Liver (tissue), 9 donors: ENCODE results near the gene B3GALNT2. TPM values are rescaled to one million over a fixed set of nuclear protein-coding genes. Genes with fewer than 3 reads are reported as not detected.
A peak's percentile ranks its signal among the peaks of the same experiment; 100 is the strongest.

Source experiments
- DNase-seq: peaks from one replicate; pipeline ENCODE4 v3.0.0-alpha.2; 2017; ENCODE audit warnings: low spot score
- H3K27ac ChIP-seq, 2 donors: one replicate each; pipeline ENCODE4 v1.7.0; 2013; ENCODE audit warnings: inconsistent platforms in 2 of 2, low read length in 2 of 2, control low read depth in 1 of 2, low read depth in 1 of 2, mild to moderate bottlenecking in 1 of 2
- H3K27me3 ChIP-seq, 4 donors: one replicate each; pipeline versions ENCODE4 v1.6.1 to v1.7.0; 2013; ENCODE audit warnings: low read length in 3 of 4, inconsistent platforms in 1 of 4, mild to moderate bottlenecking in 1 of 4, moderate library complexity in 1 of 4; ENCODE audit not compliant: control insufficient read depth in 4 of 4, insufficient read depth in 4 of 4
- H3K36me3 ChIP-seq, 4 donors: one replicate each; pipeline versions ENCODE4 v1.6.1 to v1.7.0; 2013; ENCODE audit warnings: low read length in 3 of 4, mild to moderate bottlenecking in 3 of 4, low read depth in 1 of 4, moderate library complexity in 1 of 4; ENCODE audit not compliant: control insufficient read depth in 4 of 4, insufficient read depth in 3 of 4
- H3K4me1 ChIP-seq, 4 donors: one replicate each; pipeline versions ENCODE4 v1.6.1 to v1.7.0; 2013; ENCODE audit warnings: low read length in 3 of 4, mild to moderate bottlenecking in 3 of 4, moderate library complexity in 1 of 4; ENCODE audit not compliant: control insufficient read depth in 4 of 4, insufficient read depth in 4 of 4
- H3K4me3 ChIP-seq, 3 donors: one replicate each; pipeline versions ENCODE4 v1.6.1 to v1.7.0; 2013; ENCODE audit warnings: low read length in 3 of 3, control low read depth in 1 of 3, low read depth in 1 of 3, mild to moderate bottlenecking in 1 of 3
- H3K9ac ChIP-seq, 2 donors: one replicate each; pipeline ENCODE4 v1.7.0; 2013; ENCODE audit warnings: low read length in 2 of 2, mild to moderate bottlenecking in 2 of 2, moderate library complexity in 2 of 2, control low read depth in 1 of 2, low read depth in 1 of 2
- H3K9me3 ChIP-seq, 4 donors: one replicate each; pipeline versions ENCODE4 v1.6.1 to v1.7.0; 2013; ENCODE audit warnings: low read length in 3 of 4; ENCODE audit not compliant: control insufficient read depth in 4 of 4
- EGR1 ChIP-seq, 2 donors: IDR thresholded peaks; 2 replicates each; pipeline ENCODE4 v1.6.1; 2016 to 2018; ENCODE audit warnings: antibody characterized with exemption in 2 of 2, low read depth in 2 of 2
- FOXA1 ChIP-seq: IDR thresholded peaks from 2 replicates; pipeline ENCODE4 v1.6.1; 2016; ENCODE audit warnings: antibody characterized with exemption
- FOXA2 ChIP-seq: IDR thresholded peaks from 2 replicates; pipeline ENCODE4 v1.6.1; 2016; ENCODE audit warnings: antibody characterized with exemption
- GABPA ChIP-seq, 2 donors: IDR thresholded peaks in 1 of 2; conservative IDR thresholded peaks in 1 of 2; 2 replicates each; pipeline ENCODE4 v1.6.1; 2016; ENCODE audit warnings: antibody characterized with exemption in 2 of 2, mild to moderate bottlenecking in 1 of 2, moderate library complexity in 1 of 2
- HNF4A ChIP-seq, 2 donors: conservative IDR thresholded peaks; 2 replicates each; pipeline ENCODE4 v1.6.1; 2016; ENCODE audit warnings: antibody characterized with exemption in 2 of 2, mild to moderate bottlenecking in 2 of 2
- HNF4G ChIP-seq: IDR thresholded peaks from 2 replicates; pipeline ENCODE4 v1.6.1; 2016; ENCODE audit warnings: antibody characterized with exemption
- NR2F2 ChIP-seq: IDR thresholded peaks from 2 replicates; pipeline ENCODE4 v1.6.1; 2016; ENCODE audit warnings: antibody characterized with exemption
- RAD21 ChIP-seq, 2 donors: IDR thresholded peaks; 2 replicates each; pipeline ENCODE4 v1.6.1; 2016; ENCODE audit warnings: antibody characterized with exemption in 2 of 2, mild to moderate bottlenecking in 2 of 2
- RXRA ChIP-seq, 2 donors: IDR thresholded peaks; 2 replicates each; pipeline ENCODE4 v1.6.1; 2017 to 2018; ENCODE audit warnings: antibody characterized with exemption in 2 of 2, mild to moderate bottlenecking in 1 of 2
- SP1 ChIP-seq: IDR thresholded peaks from 2 replicates; pipeline ENCODE4 v1.6.1; 2018; ENCODE audit warnings: antibody characterized with exemption, mild to moderate bottlenecking
- YY1 ChIP-seq: IDR thresholded peaks from 2 replicates; pipeline ENCODE4 v1.6.1; 2016; ENCODE audit warnings: antibody characterized with exemption, mild to moderate bottlenecking
- whole genome bisulfite sequencing: extraction: QIAGEN DNeasy Blood & Tissue Kit; methylation state at CpG from one replicate; pipeline ENCODE4 v1.1.7; 2013; 5-methylcytosine and 5-hydroxymethylcytosine counted together
- polyA plus RNA-seq, 2 donors: library from polyadenylated mRNA; stranded (reverse) in 1 of 2; unstranded in 1 of 2; fragments of 200-250 nt in 1 of 2; fragments of >200 nt in 1 of 2; fragmentation: Nextera tagmentation in 1 of 2; extraction: Ambion mirVana in 1 of 2; gene quantifications; one replicate each; pipeline versions ENCODE4 v1.2.1 to v1.2.3, GENCODE V29; 2013 to 2015
- total RNA-seq, 2 donors: library from RNA; depleted of rRNA; stranded (reverse); fragments of >200 nt; gene quantifications; one replicate each; pipeline ENCODE4 v1.2.3, GENCODE V29; 2014
- TF ChIP-seq, protein P1 (sequence below): IDR thresholded peaks from 2 replicates; pipeline ENCODE4 v1.6.1; 2016; ENCODE audit warnings: antibody characterized with exemption
- TF ChIP-seq, protein P2 (sequence below): IDR thresholded peaks from 2 replicates; pipeline ENCODE4 v1.6.1; 2016; ENCODE audit warnings: antibody characterized with exemption
- TF ChIP-seq, protein P3 (sequence below): IDR thresholded peaks from 2 replicates; pipeline ENCODE4 v1.6.1; 2016; ENCODE audit warnings: antibody characterized with exemption
- TF ChIP-seq, protein P4 (sequence below): fragments of 150-350 bp; IDR thresholded peaks from 2 replicates; pipeline ENCODE4 v1.5.1; 2017; ENCODE audit warnings: improper control_type of control experiment, low read depth, low read length; ENCODE audit not compliant: missing input control
- donor health status: healthy.
- donor health status: healthy.
- donor health status: healthy.
- donor health status: healthy.
- donor health status: healthy.

B3GALNT2 gene
- total and polyA plus RNA-seq, 4 donors: 2.3 to 20.7 (median 7.1) TPM

DNA sequence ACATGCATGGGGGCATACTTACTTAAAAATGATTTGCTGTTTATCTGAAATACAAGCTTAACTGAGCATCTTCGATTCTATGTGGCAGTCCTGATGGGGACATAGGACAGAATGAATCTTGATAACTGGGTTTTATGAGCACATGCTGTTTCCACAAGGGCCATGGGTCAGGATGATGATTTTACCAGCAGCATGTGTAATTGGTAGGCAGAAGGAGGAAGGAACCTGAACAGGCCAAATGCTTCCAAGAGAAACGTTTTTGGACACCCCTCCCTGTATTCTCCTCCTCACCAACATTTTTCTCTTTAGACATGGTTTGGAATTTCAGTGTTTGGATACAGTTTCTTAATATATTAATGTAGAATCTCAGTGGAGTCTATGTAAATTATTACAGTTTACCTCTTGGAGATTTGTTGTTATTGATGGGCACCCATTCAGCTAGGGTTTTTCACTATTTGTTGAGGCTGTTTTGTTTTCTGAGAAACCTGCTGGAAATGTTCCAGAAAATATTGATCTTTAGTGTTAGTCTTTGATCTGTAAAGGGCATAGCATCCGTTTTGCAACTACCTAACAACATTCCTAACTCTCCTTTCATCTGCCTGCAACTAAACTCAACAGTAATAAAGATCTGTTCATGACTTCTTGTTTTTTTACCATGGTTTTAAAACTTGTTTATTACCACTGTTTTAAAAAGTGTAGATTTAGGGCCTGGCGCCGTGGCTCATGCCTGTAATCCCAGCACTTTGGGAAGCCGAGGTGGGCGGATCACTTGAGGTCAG lies 95.0 kb downstream of the B3GALNT2 start (continued):
- TF ChIP-seq, protein P1, sequence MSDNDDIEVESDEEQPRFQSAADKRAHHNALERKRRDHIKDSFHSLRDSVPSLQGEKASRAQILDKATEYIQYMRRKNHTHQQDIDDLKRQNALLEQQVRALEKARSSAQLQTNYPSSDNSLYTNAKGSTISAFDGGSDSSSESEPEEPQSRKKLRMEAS: peak; percentile 33
- TF ChIP-seq FOXA2: no peak
- TF ChIP-seq GABPA (IDR thresholded peaks at IDR 0.05 in 1 of 2, conservative IDR thresholded peaks at IDR 0.05 in 1 of 2): peak in 1 of 2 donors; percentile 5
- TF ChIP-seq SP1: peak; percentile 60

DNA sequence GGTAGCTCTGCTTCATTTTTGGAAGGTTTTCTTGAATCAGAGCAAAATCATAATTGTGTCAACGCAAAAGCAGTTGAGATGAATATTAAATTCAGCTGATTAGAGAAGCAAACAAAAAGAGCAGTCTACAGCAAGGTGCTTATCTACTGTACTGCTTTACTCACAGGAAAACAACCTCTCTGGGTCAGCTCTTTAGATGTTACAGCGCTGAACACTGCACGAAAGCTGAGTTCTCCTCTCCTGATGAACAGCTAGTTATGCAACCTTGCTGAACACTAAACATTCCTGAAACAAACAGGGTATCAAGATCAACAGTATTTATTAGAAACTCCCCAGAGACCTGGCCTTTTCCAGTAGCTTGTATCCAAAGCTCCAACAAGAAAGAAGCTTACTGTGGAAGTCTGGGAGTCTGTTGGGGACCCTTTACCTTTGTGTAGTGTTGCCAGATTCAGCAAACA lies 95.7 kb downstream of the B3GALNT2 start:
- TF ChIP-seq RAD21 (IDR thresholded peaks at IDR 0.05) (no peak), RXRA (IDR thresholded peaks at IDR 0.05) (no peak), HNF4A (conservative IDR thresholded peaks at IDR 0.05) (peak in 1 of 2 donors; percentile 24), FOXA1 (no peak)
- no peak overlapping the region for H3K4me3 ChIP-seq
- WGBS: 41% methylated on average over 3 of the region's 3 CpGs
- DNase-seq: no peak
- H3K27me3 ChIP-seq: no peaks in the 10 kb centered on the region
- no peak overlapping the region for H3K9ac ChIP-seq
- no peaks in the 10 kb centered on the region for H3K9me3 ChIP-seq
- peaks cover 10 to 33% (median 25%) of the 10 kb centered on the region in 4 donors for H3K4me1 ChIP-seq
- H3K27ac ChIP-seq: peak overlapping the region in 1 of 2 donors; percentile 48
- H3K36me3 ChIP-seq: peaks cover 0 to 2% (median 0%) of the 10 kb centered on the region in 4 donors

DNA sequence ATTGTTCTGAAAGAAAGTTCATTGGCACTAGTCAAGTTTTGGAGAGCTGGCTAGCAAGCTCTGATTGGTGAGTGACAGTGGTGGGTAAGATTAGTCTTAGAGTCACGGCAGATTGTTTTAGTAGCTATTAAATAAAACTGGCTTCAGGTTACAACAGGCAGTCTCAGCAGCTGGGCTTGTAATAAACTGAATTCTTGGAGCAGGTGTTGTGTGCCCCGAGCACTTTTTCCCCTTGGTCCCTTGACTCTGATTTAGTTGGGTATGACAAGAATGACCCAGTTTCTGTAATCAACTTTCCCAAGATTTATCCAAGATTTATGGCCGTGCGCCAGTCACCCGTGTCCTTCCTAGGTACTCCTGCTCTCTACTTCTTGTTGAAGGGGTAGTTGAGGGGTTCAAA lies 96.8 kb downstream of the B3GALNT2 start:
- no peaks in the 10 kb centered on the region for H3K9me3 ChIP-seq
- no peaks in the 10 kb centered on the region for H3K27me3 ChIP-seq
- peaks cover 0 to 2% (median 0%) of the 10 kb centered on the region in 4 donors for H3K36me3 ChIP-seq
- peaks cover 12 to 40% (median 27%) of the 10 kb centered on the region in 4 donors for H3K4me1 ChIP-seq
- no peak overlapping the region for H3K4me3 ChIP-seq
- H3K9ac ChIP-seq: no peak overlapping the region
- TF ChIP-seq RAD21 (IDR thresholded peaks at IDR 0.05): no peak
- TF ChIP-seq GABPA (IDR thresholded peaks at IDR 0.05 in 1 of 2, conservative IDR thresholded peaks at IDR 0.05 in 1 of 2): no peak
- TF ChIP-seq, protein P2, sequence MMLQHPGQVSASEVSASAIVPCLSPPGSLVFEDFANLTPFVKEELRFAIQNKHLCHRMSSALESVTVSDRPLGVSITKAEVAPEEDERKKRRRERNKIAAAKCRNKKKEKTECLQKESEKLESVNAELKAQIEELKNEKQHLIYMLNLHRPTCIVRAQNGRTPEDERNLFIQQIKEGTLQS: no peak
- no peak for TF ChIP-seq RXRA (IDR thresholded peaks at IDR 0.05)
- TF ChIP-seq, protein P3, sequence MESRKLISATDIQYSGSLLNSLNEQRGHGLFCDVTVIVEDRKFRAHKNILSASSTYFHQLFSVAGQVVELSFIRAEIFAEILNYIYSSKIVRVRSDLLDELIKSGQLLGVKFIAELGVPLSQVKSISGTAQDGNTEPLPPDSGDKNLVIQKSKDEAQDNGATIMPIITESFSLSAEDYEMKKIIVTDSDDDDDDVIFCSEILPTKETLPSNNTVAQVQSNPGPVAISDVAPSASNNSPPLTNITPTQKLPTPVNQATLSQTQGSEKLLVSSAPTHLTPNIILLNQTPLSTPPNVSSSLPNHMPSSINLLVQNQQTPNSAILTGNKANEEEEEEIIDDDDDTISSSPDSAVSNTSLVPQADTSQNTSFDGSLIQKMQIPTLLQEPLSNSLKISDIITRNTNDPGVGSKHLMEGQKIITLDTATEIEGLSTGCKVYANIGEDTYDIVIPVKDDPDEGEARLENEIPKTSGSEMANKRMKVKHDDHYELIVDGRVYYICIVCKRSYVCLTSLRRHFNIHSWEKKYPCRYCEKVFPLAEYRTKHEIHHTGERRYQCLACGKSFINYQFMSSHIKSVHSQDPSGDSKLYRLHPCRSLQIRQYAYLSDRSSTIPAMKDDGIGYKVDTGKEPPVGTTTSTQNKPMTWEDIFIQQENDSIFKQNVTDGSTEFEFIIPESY: no peak
- TF ChIP-seq FOXA2: no peak
- TF ChIP-seq YY1: no peak
- TF ChIP-seq SP1: no peak
- no peak for TF ChIP-seq HNF4G
- TF ChIP-seq, protein P4, sequence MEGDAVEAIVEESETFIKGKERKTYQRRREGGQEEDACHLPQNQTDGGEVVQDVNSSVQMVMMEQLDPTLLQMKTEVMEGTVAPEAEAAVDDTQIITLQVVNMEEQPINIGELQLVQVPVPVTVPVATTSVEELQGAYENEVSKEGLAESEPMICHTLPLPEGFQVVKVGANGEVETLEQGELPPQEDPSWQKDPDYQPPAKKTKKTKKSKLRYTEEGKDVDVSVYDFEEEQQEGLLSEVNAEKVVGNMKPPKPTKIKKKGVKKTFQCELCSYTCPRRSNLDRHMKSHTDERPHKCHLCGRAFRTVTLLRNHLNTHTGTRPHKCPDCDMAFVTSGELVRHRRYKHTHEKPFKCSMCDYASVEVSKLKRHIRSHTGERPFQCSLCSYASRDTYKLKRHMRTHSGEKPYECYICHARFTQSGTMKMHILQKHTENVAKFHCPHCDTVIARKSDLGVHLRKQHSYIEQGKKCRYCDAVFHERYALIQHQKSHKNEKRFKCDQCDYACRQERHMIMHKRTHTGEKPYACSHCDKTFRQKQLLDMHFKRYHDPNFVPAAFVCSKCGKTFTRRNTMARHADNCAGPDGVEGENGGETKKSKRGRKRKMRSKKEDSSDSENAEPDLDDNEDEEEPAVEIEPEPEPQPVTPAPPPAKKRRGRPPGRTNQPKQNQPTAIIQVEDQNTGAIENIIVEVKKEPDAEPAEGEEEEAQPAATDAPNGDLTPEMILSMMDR: no peak
- TF ChIP-seq NR2F2: no peak
- no peak for TF ChIP-seq EGR1 (IDR thresholded peaks at IDR 0.05; ENCODE audit: low read depth in 2 of 2)
- DNase-seq: no peak
- WGBS: 82% methylated on average over 5 of the region's 5 CpGs
- no peak overlapping the region for H3K27ac ChIP-seq
